Measurements from ENCODE around the gene GATC.
A peak's percentile ranks its signal among the peaks of the same experiment; 100 is the strongest.

GRCh38 chr12:120437735-120438494, 8.3 kb upstream of the GATC start, which contains the start of gene COX6A1:
- peak; percentile 78 for TF ChIP-seq POLR2A (IDR thresholded peaks at IDR 0.05; ENCODE audit: extremely low read depth, insufficient read length)
- TF ChIP-seq CTCF (IDR thresholded peaks at IDR 0.05; ENCODE audit: low read depth, low read length) = no peak
- peak; percentile 82 for TF ChIP-seq MAX (IDR thresholded peaks at IDR 0.05; ENCODE audit: low read depth, low read length)
- peak; percentile 23; the same call in 1 of the 2 replicates for TF ChIP-seq MYC (IDR thresholded peaks at IDR 0.05; ENCODE audit: low read depth, low read length)

All from NB4 (cell line).